HCT116 (cell line): Measurements from ENCODE around the gene SBSN. TPM values are rescaled to one million over a fixed set of nuclear protein-coding genes. Genes with fewer than 3 reads are reported as not detected.

Experiments
- ATAC-seq: fragments of 200-7000 bp; cut with Tn5 transposase; 2 replicates; pipeline ENCODE4 v1.9.1; 2020; ENCODE audit warnings: mild to moderate bottlenecking, moderate library complexity
- BruUV-seq: library from RNA; stranded (reverse); fragments of 400-500 nt; replicated peaks from 2 replicates; lab custom pipeline; 2021; lab: Mats Ljungman, UMichigan
- CTCF ChIA-PET: fragments of 300-600 bp; sonication (Branson Sonifier 250); formaldehyde crosslinking; loops from one replicate; lab custom pipeline; 2021; ENCODE audit warnings: antibody characterized with exemption; lab: Charles Lee
- POLR2A ChIA-PET: fragments of 300-600, 350-600 bp; sonication (Branson Sonifier 250); formaldehyde crosslinking; loops from one replicate; lab custom pipeline; 2021; ENCODE audit warnings: antibody characterized with exemption; lab: Charles Lee
- RAD21 ChIA-PET, 2 experiments: fragments of 300-600 bp; sonication (Branson Sonifier 250); formaldehyde crosslinking; loops; one replicate each; lab custom pipeline; 2023; ENCODE audit warnings: low total read pairs in 2 of 2; ENCODE audit not compliant: uncharacterized antibody in 2 of 2, unreplicated experiment in 2 of 2, low non-redundant PET in 1 of 2; lab: Charles Lee
- DNase-seq: peaks from one replicate; pipeline ENCODE4 v3.0.0-alpha.2; 2010; ENCODE audit warnings: low read depth, low spot score
- H2AFZ ChIP-seq: fragments of 200-600 bp; shearing (Covaris generic), sonication (generic); 2 replicates; pipeline ENCODE4 v1.6.1; 2017; ENCODE audit warnings: low read depth, mixed run types, mixed read lengths, antibody characterized with exemption, low read length; ENCODE audit not compliant: poor library complexity, severe bottlenecking
- H3K27ac ChIP-seq: 2 replicates; pipeline ENCODE4 v1.5.1; 2012; ENCODE audit warnings: low read depth, low read length
- H3K27me3 ChIP-seq: fragments of 200-600 bp; sonication (generic); 2 replicates; pipeline ENCODE4 v1.6.1; 2016; ENCODE audit warnings: mixed run types, low read length, mixed read lengths; ENCODE audit not compliant: insufficient read depth
- H3K36me3 ChIP-seq, 2 experiments: fragments of 200-500 bp in 1 of 2; fragments of 200-600 bp in 1 of 2; sonication (Bioruptor generic) in 1 of 2; sonication (generic) in 1 of 2; 2 replicates each; pipeline versions ENCODE4 v1.5.1 to v1.6.1; 2014 to 2016; ENCODE audit warnings: low read length in 2 of 2, inconsistent platforms in 1 of 2, mixed read lengths in 1 of 2, mixed run types in 1 of 2; ENCODE audit not compliant: insufficient read depth in 2 of 2, control insufficient read depth in 1 of 2
- H3K4me1 ChIP-seq, 2 experiments: fragments of 200-600 bp in 1 of 2; sonication (generic) in 1 of 2; 2 replicates each; pipeline versions ENCODE4 v1.5.1 to v1.6.1; 2012 to 2017; ENCODE audit warnings: low read length in 2 of 2, inconsistent platforms in 1 of 2, mild to moderate bottlenecking in 1 of 2, mixed read lengths in 1 of 2, mixed run types in 1 of 2, moderate library complexity in 1 of 2; ENCODE audit not compliant: insufficient read depth in 2 of 2, control insufficient read depth in 1 of 2
- H3K4me2 ChIP-seq: fragments of 200-600 bp; sonication (generic); 2 replicates; pipeline ENCODE4 v1.6.1; 2017; ENCODE audit warnings: mixed run types, low read length, mixed read lengths
- H3K4me3 ChIP-seq, 2 experiments: fragments of 200-600 bp in 1 of 2; sonication (generic) in 1 of 2; replicated peaks in 1 of 2; 2 replicates each; pipeline ENCODE4 v1.5.1; 2011 to 2016; ENCODE audit warnings: low read length in 2 of 2, control low read depth in 1 of 2, low read depth in 1 of 2, mild to moderate bottlenecking in 1 of 2, mixed read lengths in 1 of 2, mixed run types in 1 of 2
- H3K79me2 ChIP-seq: fragments of 200-600 bp; sonication (generic); 2 replicates; pipeline ENCODE4 v1.6.1; 2017; ENCODE audit warnings: mild to moderate bottlenecking, mixed run types, low read length, moderate library complexity, mixed read lengths; ENCODE audit not compliant: insufficient read depth
- H3K9ac ChIP-seq: fragments of 200-600 bp; sonication (generic); 2 replicates; pipeline ENCODE4 v1.6.1; 2016; ENCODE audit warnings: low read length, mixed read lengths
- H3K9me2 ChIP-seq: fragments of 200-600 bp; sonication (generic), shearing (Covaris generic); 2 replicates; pipeline ENCODE4 v1.6.1; 2017; ENCODE audit warnings: mixed run types, mild to moderate bottlenecking, moderate library complexity; ENCODE audit not compliant: insufficient read depth
- H3K9me3 ChIP-seq, 2 experiments: fragments of 200-500 bp in 1 of 2; fragments of 200-600 bp in 1 of 2; sonication (Bioruptor generic) in 1 of 2; sonication (generic) in 1 of 2; 2 replicates each; pipeline ENCODE4 v1.6.1; 2014 to 2017; ENCODE audit warnings: low read length in 2 of 2, mixed read lengths in 2 of 2, inconsistent platforms in 1 of 2, low read depth in 1 of 2, mild to moderate bottlenecking in 1 of 2, mixed run types in 1 of 2, moderate library complexity in 1 of 2; ENCODE audit not compliant: control insufficient read depth in 1 of 2, insufficient read depth in 1 of 2
- H4K20me1 ChIP-seq: fragments of 200-600 bp; sonication (generic), shearing (Covaris generic); 2 replicates; pipeline ENCODE4 v1.6.1; 2017; ENCODE audit warnings: mixed run types, mild to moderate bottlenecking, moderate library complexity; ENCODE audit not compliant: insufficient read depth
- ATF3 ChIP-seq: IDR thresholded peaks from 2 replicates; pipeline ENCODE4 v1.6.1; 2012
- CBX3 ChIP-seq: IDR thresholded peaks from 2 replicates; pipeline ENCODE4 v1.6.1; 2012; ENCODE audit warnings: low read depth
- CEBPB ChIP-seq: IDR thresholded peaks from 2 replicates; pipeline ENCODE4 v1.6.1; 2012; ENCODE audit warnings: low read depth
- EGR1 ChIP-seq: IDR thresholded peaks from 2 replicates; pipeline ENCODE4 v1.6.1; 2012; ENCODE audit warnings: low read depth
- ELF1 ChIP-seq: IDR thresholded peaks from 2 replicates; pipeline ENCODE4 v1.6.1; 2012; ENCODE audit warnings: low read depth, borderline replicate concordance
- EZH2 ChIP-seq: fragments of 200-600 bp; sonication (generic); IDR thresholded peaks from 2 replicates; pipeline ENCODE4 v1.6.1; 2017; ENCODE audit warnings: antibody characterized with exemption, mixed run types
- EZH2phosphoT487 ChIP-seq: fragments of 200-600 bp; IDR thresholded peaks from 2 replicates; pipeline ENCODE4 v1.6.1; 2018; ENCODE audit warnings: antibody characterized with exemption, borderline replicate concordance
- JUND ChIP-seq: IDR thresholded peaks from 2 replicates; pipeline ENCODE4 v1.6.1; 2012
- MAX ChIP-seq: IDR thresholded peaks from 2 replicates; pipeline ENCODE4 v1.6.1; 2012
- POLR2A ChIP-seq: IDR thresholded peaks from 2 replicates; pipeline ENCODE4 v1.7.0; 2011; ENCODE audit warnings: borderline replicate concordance; ENCODE audit not compliant: insufficient read depth, insufficient read length; ENCODE audit errors: extremely low read depth
- POLR2AphosphoS5 ChIP-seq: IDR thresholded peaks from 2 replicates; pipeline ENCODE4 v1.6.1; 2011; ENCODE audit warnings: mild to moderate bottlenecking, low read depth, low read length, moderate library complexity
- REST ChIP-seq: IDR thresholded peaks from 2 replicates; pipeline ENCODE4 v1.6.1; 2012; ENCODE audit warnings: low read depth
- SIN3A ChIP-seq: IDR thresholded peaks from 2 replicates; pipeline ENCODE4 v1.6.1; 2012; ENCODE audit warnings: low read depth
- TCF7L2 ChIP-seq: IDR thresholded peaks from 2 replicates; pipeline ENCODE4 v1.7.0; 2011; ENCODE audit warnings: borderline replicate concordance, inconsistent platforms; ENCODE audit not compliant: insufficient read depth, insufficient read length; ENCODE audit errors: extremely low read depth
- ZFX ChIP-seq: fragments of 450-650 bp; IDR thresholded peaks from 2 replicates; pipeline ENCODE4 v1.6.1; 2017
- ZNF274 ChIP-seq: fragments of 200-500 bp; sonication (Bioruptor generic); IDR thresholded peaks from 2 replicates; pipeline ENCODE4 v1.6.1; 2014; ENCODE audit warnings: mild to moderate bottlenecking, low read depth, low read length, inconsistent platforms
- intact Hi-C: fragments of 100-400 bp; cut with micrococcal nuclease; formaldehyde crosslinking; loops from 2 replicates; pipeline ENCODE4 v1.10.0; 2022
- total RNA-seq: library from RNA; stranded (reverse); gene quantifications from one replicate; pipeline ENCODE4 v1.2.1, GENCODE V29; 2021; ENCODE audit not compliant: unreplicated experiment

SBSN gene
- total RNA-seq, 1 experiment from 2014 or later: 0.66 TPM

- H3K4me2 ChIP-seq: no peak overlapping the region
- POLR2A ChIA-PET: interaction anchor here (1.0 kb wide), 1 partner anchor 15 kb away, joined by 3 read pairs; no protein-coding TSS in a partner anchor
- DNase-seq (no peak), ATAC-seq (no peak)
- BruUV-seq: no TSS peak
- H3K4me3 ChIP-seq: no peak overlapping the region
- H3K9ac ChIP-seq: no peak overlapping the region
- RAD21 ChIA-PET: no interaction called here
- CTCF ChIA-PET: interaction anchor here (0.8 kb wide), 1 partner anchor 23 kb away, joined by 3 read pairs; no protein-coding TSS in a partner anchor
- H3K27ac ChIP-seq: no peak overlapping the region
- peaks cover 0 to 8% of the 10 kb centered on the region in 2 experiments; a peak in 2 of 4 replicates for H3K4me1 ChIP-seq
- no peaks in the 10 kb centered on the region for H3K36me3 ChIP-seq
- no peak overlapping the region for H2AFZ ChIP-seq
- no peaks in the 10 kb centered on the region for H3K79me2 ChIP-seq
- intact Hi-C loops: no loop called here
- TF ChIP-seq ATF3 (no peak), POLR2AphosphoS5 (no peak), CEBPB (no peak), POLR2A (no peak), ZNF274 (no peak), MAX (no peak), EGR1 (no peak), JUND (no peak), SIN3A (no peak), TCF7L2 (no peak)
- no peaks in the 10 kb centered on the region for H4K20me1 ChIP-seq
- H3K27me3 ChIP-seq: no peaks in the 10 kb centered on the region
- no peaks in the 10 kb centered on the region for H3K9me2 ChIP-seq
- no peaks in the 10 kb centered on the region for H3K9me3 ChIP-seq
Measured at GRCh38 chr19:35525873-35526272, 2.2 kb downstream of the SBSN start.

- Histone ChIP-seq H3K27ac (no peak overlapping the region), H3K4me2 (no peak overlapping the region), H3K36me3 (no peaks in the 10 kb centered on the region), H3K4me1 (peaks cover 3 to 14% of the 10 kb centered on the region in 2 experiments; a peak in 3 of 4 replicates), H3K9ac (no peak overlapping the region), H3K27me3 (no peaks in the 10 kb centered on the region), H3K9me2 (no peaks in the 10 kb centered on the region), H4K20me1 (no peaks in the 10 kb centered on the region), H3K4me3 (no peak overlapping the region), H2AFZ (no peak overlapping the region), H3K9me3 (no peaks in the 10 kb centered on the region), H3K79me2 (no peaks in the 10 kb centered on the region)
- ATAC-seq (no peak), DNase-seq (no peak)
- intact Hi-C loops: no loop called here
- ChIA-PET CTCF (no interaction called here), RAD21 (no interaction called here), POLR2A (no interaction called here)
- no TSS peak for BruUV-seq
- TF ChIP-seq CEBPB (no peak), ELF1 (no peak), ZFX (no peak), JUND (no peak), CBX3 (no peak), EZH2 (no peak), ZNF274 (no peak), EGR1 (no peak), ATF3 (no peak), EZH2phosphoT487 (no peak), POLR2A (no peak), REST (no peak), TCF7L2 (no peak)
Measured at GRCh38 chr19:35524181-35524837, 3.8 kb downstream of the SBSN start.
